HG02678 (cell line): ENCODE measurements around the gene CMIP.
"Not testable (repeated sequence)": the region's sequence is repeated elsewhere in the genome, so short reads cannot be mapped to it uniquely, and the experiment has no call there.

Experiments
- ATAC-seq: cut with Tn5 transposase; IDR thresholded peaks from one replicate; pipeline ENCODE4 v1.9.1; 2021; ENCODE audit warnings: mild to moderate bottlenecking, moderate library complexity; ENCODE audit not compliant: unreplicated experiment

CMIP gene

GRCh38 chr16:81728435-81728834 is 283.8 kb downstream of the CMIP start:
- no peak for ATAC-seq

- no peak for ATAC-seq
Measured at GRCh38 chr16:81729451-81729850, 284.8 kb downstream of the CMIP start.

- peak; percentile 72 for ATAC-seq
Measured at GRCh38 chr16:81730090-81731051, 285.8 kb downstream of the CMIP start.

GRCh38 chr16:81731649-81732048 is 287.0 kb downstream of the CMIP start:
- ATAC-seq: no peak

GRCh38 chr16:81732699-81733098 is 288.1 kb downstream of the CMIP start:
- ATAC-seq: no peak

- no peak for ATAC-seq
Measured at GRCh38 chr16:81733295-81733694, 288.7 kb downstream of the CMIP start.

DNA sequence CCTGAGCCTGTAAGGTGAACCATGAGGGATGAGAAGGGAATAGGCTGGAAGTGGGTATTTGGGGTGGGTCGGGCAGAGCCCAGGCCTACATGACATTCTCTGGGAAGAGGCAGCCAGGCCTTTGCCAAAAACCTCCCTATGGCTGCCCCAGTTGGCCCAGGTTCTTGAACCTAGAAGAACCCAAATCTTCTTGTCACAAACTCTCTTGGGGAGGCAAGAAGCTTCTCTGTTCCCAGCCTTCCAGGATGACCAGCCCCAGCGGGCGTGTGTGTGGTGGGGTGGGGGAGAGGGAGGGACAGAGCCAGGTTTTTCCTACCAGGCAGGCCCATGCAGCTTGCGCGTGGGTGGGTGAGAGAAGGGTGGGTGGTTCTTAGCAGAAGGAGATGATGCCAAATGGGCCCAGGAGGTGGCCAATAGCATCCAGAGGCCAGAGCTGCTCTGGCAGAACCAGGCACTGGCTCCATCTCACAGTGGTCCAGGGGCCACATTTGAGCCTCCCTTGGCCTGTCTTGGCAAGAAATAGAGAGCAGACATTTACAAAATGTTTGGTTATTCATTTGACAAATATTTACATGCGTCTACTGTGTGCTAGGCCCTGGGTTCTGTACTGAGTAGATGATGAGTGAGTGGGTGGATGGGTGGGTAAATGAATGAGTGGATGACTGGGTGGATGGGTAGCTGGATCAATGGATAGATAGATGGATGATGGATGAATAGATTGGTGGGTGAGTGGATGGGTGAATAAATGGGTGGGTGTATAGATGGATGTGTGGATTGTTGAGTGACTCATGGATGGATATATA is 290.2 kb downstream of the CMIP start:
- ATAC-seq: no peak

DNA sequence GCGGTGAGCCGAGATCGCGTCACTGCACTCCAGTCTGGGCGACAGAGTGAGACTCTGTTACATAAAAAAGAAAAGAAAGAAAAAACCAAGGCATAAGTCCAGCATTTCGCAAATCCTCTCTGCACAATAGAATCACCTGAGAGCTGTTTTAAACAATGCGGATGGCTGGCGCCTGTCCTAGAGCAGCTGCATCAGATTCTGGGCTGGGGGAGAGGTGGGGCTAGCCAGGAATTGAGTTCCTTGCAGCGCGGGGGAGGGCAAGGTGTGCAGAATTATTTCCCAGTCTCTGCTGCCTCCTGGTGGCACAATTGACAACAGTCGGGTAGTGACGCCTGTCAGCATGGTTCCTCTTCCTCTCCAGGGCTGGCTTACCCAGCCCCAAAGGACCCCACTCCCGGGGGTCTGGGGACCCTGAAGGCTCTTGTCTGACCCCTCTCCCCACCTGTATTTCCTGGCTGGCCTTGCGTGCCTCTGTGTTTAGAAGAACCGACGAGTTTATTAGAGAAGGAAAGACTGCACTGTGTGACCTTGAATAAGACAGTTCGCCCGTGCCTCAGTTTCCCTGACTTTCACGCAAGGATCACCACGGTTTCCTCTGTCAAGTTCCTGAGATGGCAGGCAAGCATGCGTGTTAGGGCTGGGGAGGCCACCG is 293.4 kb downstream of the CMIP start:
- ATAC-seq: peak; percentile 66

GRCh38 chr16:81738783-81739496 is 294.3 kb downstream of the CMIP start:
- ATAC-seq: peak; percentile 29

DNA sequence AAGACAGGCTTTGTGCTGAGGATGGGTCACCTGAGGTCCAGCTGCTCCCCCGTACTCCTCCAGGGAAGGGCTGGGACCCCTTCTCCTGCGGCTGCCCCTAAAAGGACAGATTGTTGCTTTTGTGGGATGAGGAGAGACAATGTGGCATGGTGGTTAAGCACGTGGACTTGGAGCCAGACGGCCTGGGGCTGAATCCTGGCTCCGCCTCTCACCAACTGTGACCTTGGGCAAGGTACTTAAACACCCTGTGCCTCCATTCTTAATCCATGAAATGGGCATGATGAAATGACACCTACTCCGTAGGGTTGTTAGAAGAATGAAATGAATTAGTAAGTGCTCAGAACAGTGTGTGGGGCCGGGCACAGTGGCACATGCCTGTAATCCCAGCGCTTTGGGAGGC is 294.9 kb downstream of the CMIP start:
- no peak for ATAC-seq

DNA sequence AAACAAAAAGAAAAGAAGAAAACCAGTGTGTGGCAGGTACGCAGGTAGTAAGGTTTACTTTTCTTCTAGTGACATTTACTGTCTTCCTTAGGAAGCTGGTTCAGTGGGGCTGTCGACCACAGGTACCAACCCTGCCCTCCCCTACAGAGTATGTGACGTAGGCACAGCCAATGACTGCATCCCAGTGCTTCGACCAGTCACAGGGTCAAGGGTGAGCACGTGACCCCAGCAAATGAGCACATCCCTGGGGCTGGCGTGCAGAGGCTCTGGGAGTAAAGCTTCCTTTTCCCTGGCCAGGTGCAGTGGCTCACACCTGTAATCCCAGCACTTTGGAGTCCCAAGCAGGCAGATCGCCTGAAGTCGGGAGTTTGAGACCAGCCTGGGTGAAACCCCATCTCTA is 295.6 kb downstream of the CMIP start:
- peak; percentile 70 for ATAC-seq

DNA sequence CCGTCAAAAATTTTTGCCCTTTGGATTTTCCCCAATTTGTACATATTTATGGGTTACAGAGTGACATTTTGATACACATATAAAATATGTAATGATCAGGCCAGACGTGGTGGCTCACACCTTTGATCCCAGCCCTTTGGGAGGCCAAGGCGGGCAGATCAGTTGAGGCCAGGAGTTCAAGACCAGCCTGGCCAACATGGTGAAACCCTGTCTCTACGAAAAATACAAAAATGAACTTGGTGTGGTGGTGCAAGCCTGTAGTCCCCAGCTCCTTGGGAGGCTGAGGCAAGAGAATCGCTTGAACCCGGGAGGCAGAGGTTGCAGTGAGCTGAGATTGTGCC is 296.8 kb downstream of the CMIP start:
- ATAC-seq: not testable (repeated sequence)

DNA sequence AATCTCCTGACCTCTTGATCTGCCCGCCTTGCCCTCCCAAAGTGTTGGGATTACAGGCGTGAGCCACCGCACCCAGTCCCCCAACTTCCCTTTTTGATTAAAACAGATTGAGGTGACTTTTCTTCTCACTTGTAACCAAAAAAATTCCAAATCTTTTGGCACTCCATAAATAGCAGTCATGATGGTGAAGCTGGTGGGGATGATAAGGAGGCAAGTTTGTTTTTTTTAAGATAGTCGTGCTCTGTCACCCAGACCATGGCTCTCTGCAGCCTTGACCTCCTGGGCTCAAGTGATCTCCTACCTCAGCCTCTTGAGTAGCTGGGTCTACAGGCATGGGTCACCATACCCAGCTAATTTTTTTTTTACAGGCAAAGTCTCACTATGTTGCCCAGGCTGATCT is 299.8 kb downstream of the CMIP start:
- ATAC-seq: no peak

GRCh38 chr16:81744911-81745310 is 300.3 kb downstream of the CMIP start:
- no peak for ATAC-seq

- peak; percentile 87 for ATAC-seq
Measured at GRCh38 chr16:81745704-81746558, 301.3 kb downstream of the CMIP start.

DNA sequence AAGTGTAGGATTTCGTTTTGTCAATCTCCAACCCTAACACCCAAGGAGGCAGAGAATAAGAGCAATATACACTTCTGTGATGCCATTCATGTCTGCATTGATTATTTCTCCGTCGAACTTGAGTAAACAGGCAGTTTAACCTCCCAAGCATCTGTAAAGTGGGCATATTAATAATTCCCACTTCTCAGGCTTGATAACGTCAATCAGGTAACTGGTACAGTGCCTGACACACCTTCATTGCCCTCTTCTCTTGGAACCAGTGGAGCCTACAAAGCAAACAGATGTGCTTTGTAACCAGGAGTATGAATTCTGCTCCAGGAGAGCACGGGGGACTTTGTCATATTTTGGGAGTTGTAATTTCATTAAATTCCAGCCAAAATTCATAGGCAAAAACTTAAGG is 302.0 kb downstream of the CMIP start:
- no peak for ATAC-seq

- ATAC-seq: no peak
Measured at GRCh38 chr16:81748476-81749198, 304.0 kb downstream of the CMIP start.

GRCh38 chr16:81752225-81752875 is 307.7 kb downstream of the CMIP start:
- ATAC-seq: peak; percentile 89

DNA sequence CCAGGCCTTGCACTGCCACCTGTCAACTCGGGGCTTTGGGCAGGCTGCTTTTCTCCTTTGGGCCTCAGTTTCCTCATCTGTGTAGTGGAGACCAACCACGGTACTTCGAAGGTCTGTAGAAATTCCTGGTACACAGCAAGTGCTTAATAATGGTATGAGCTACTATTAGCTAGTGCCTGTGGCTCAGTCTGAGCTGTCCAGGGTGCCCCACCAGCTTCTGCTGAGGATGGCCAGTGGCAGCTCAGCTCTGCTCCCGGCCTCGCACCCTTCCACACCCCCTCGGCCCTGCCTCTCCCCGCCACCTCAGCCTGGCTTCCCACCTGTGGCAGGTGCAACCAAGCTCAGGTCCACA is 308.2 kb downstream of the CMIP start:
- no peak for ATAC-seq
